HepG2 (cell line): Measurements from ENCODE around the gene SPAG4. TPM values are rescaled to one million over a fixed set of nuclear protein-coding genes. Genes with fewer than 3 reads are reported as not detected.

Experiments
- ATF3 ChIP-seq: sonication (generic); formaldehyde crosslinking; IDR thresholded peaks from 2 replicates; pipeline ENCODE4 v1.4.0; 2020; ENCODE audit warnings: missing genetic modification reagents
- CHD2 ChIP-seq: IDR thresholded peaks from 2 replicates; pipeline ENCODE4 v1.6.1; 2011; ENCODE audit warnings: low read depth, low read length, improper control_type of control experiment
- FOXK2 ChIP-seq: fragments of 450-650 bp; IDR thresholded peaks from 2 replicates; pipeline ENCODE4 v1.6.1; 2016
- GLI4 ChIP-seq: sonication (generic); formaldehyde crosslinking; IDR thresholded peaks from 2 replicates; pipeline ENCODE4 v1.5.1; 2020; ENCODE audit warnings: missing genetic modification reagents, mild to moderate bottlenecking, moderate library complexity, borderline replicate concordance
- HBP1 ChIP-seq: IDR thresholded peaks from 2 replicates; pipeline ENCODE4 v1.6.1; 2016; ENCODE audit warnings: low read depth, control low read depth
- HHEX ChIP-seq: IDR thresholded peaks from 2 replicates; pipeline ENCODE4 v1.6.1; 2016; ENCODE audit warnings: control low read depth
- HNRNPK ChIP-seq: fragments of 200-400 bp; formaldehyde crosslinking; IDR thresholded peaks from 2 replicates; pipeline ENCODE4 v1.6.1; 2018; ENCODE audit warnings: low read length, low read depth, moderate library complexity, mild to moderate bottlenecking; ENCODE audit not compliant: poor library complexity, severe bottlenecking
- IRX3 ChIP-seq: sonication (generic); formaldehyde crosslinking; IDR thresholded peaks from 2 replicates; pipeline ENCODE4 v1.8.1; 2023; ENCODE audit warnings: mild to moderate bottlenecking, low read depth, missing genetic modification reagents, borderline replicate concordance
- JUNB ChIP-seq: sonication (generic); formaldehyde crosslinking; IDR thresholded peaks from 2 replicates; pipeline ENCODE4 v1.8.0; 2022; ENCODE audit warnings: missing genetic modification reagents, mild to moderate bottlenecking, borderline replicate concordance
- KLF16 ChIP-seq, 2 experiments: sonication (generic) in 1 of 2; formaldehyde crosslinking in 1 of 2; IDR thresholded peaks; 2 replicates each; pipeline versions ENCODE4 v1.6.1 to v1.8.0; 2016 to 2023; ENCODE audit warnings: missing genetic modification reagents in 2 of 2, missing compliant biosample characterization in 1 of 2
- PRDM15 ChIP-seq: sonication (generic); formaldehyde crosslinking; IDR thresholded peaks from 2 replicates; pipeline ENCODE4 v1.4.0; 2020; ENCODE audit warnings: missing genetic modification reagents
- SNRNP70 ChIP-seq: fragments of 200-400 bp; formaldehyde crosslinking; IDR thresholded peaks from 2 replicates; pipeline ENCODE4 v1.6.1; 2017; ENCODE audit warnings: mild to moderate bottlenecking, low read depth, low read length, moderate library complexity
- SOX5 ChIP-seq: IDR thresholded peaks from 2 replicates; pipeline ENCODE4 v1.6.1; 2016; ENCODE audit warnings: borderline replicate concordance
- TOE1 ChIP-seq: sonication (generic); formaldehyde crosslinking; IDR thresholded peaks from 2 replicates; pipeline ENCODE4 v1.4.0; 2020; ENCODE audit warnings: mild to moderate bottlenecking, missing genetic modification reagents
- ZFP41 ChIP-seq: sonication (generic); formaldehyde crosslinking; IDR thresholded peaks from 2 replicates; pipeline ENCODE4 v1.4.0; 2020; ENCODE audit warnings: mild to moderate bottlenecking, missing genetic modification reagents, borderline replicate concordance
- ZKSCAN8 ChIP-seq: IDR thresholded peaks from 2 replicates; pipeline ENCODE4 v1.6.1; 2016; ENCODE audit warnings: borderline replicate concordance, missing genetic modification reagents, missing compliant biosample characterization
- ZNF264 ChIP-seq: sonication (generic); formaldehyde crosslinking; IDR thresholded peaks from 2 replicates; pipeline ENCODE4 v1.4.0; 2020; ENCODE audit warnings: missing genetic modification reagents
- ZNF331 ChIP-seq: sonication (generic); formaldehyde crosslinking; IDR thresholded peaks from 2 replicates; pipeline ENCODE4 v1.4.0; 2020; ENCODE audit warnings: missing genetic modification reagents
- ZNF33A ChIP-seq: sonication (generic); formaldehyde crosslinking; IDR thresholded peaks from 2 replicates; pipeline ENCODE4 v1.5.1; 2020; ENCODE audit warnings: missing genetic modification reagents, mild to moderate bottlenecking, moderate library complexity, borderline replicate concordance
- ZNF468 ChIP-seq: sonication (generic); formaldehyde crosslinking; IDR thresholded peaks from 2 replicates; pipeline ENCODE4 v1.8.0; 2022; ENCODE audit warnings: mild to moderate bottlenecking, moderate library complexity, missing genetic modification reagents
- ZNF501 ChIP-seq: sonication (generic); formaldehyde crosslinking; IDR thresholded peaks from 2 replicates; pipeline ENCODE4 v1.5.1; 2020; ENCODE audit warnings: mild to moderate bottlenecking, moderate library complexity, missing genetic modification reagents
- ZNF589 ChIP-seq: sonication (generic); formaldehyde crosslinking; conservative IDR thresholded peaks from 2 replicates; pipeline ENCODE4 v1.8.0; 2022; ENCODE audit warnings: mild to moderate bottlenecking, moderate library complexity, missing genetic modification reagents
- ZNF766 ChIP-seq: sonication (generic); formaldehyde crosslinking; IDR thresholded peaks from 2 replicates; pipeline ENCODE4 v1.5.0; 2020; ENCODE audit warnings: missing genetic modification reagents, borderline replicate concordance
- ZNF792 ChIP-seq: IDR thresholded peaks from 2 replicates; pipeline ENCODE4 v1.6.1; 2016
- ZNF816 ChIP-seq: sonication (generic); formaldehyde crosslinking; IDR thresholded peaks from 2 replicates; pipeline ENCODE4 v1.8.0; 2022; ENCODE audit warnings: missing genetic modification reagents, mild to moderate bottlenecking, borderline replicate concordance
- polyA plus RNA-seq, 8 experiments: library from polyadenylated mRNA; depleted of rRNA in 3 of 8; stranded (reverse) in 7 of 8; unstranded in 1 of 8; fragments of >200 nt; fragmentation: Illumina TruSeq in 4 of 8; extraction: Trizol in 4 of 8; gene quantifications; 2 replicates each; pipeline versions ENCODE4 v1.2.1 to v1.2.3, GENCODE V29; 2011 to 2016; ENCODE audit warnings: low read depth in 4 of 8, missing spikeins in 1 of 8, mixed read lengths in 1 of 8; ENCODE audit not compliant: insufficient read depth in 1 of 8
- total RNA-seq, 5 experiments: library from RNA; depleted of rRNA; stranded (reverse); fragments of >200 nt; fragmentation: Illumina TruSeq; extraction: Trizol; gene quantifications; 2 replicates each; pipeline ENCODE4 v1.2.3, GENCODE V29; 2016; ENCODE audit warnings: low read depth in 1 of 5

The SPAG4 gene
- total and polyA plus RNA-seq, 2 of the 13 experiments (the other 11 are each of a cell fraction or from before 2014, with no cell fraction given): 5.8 to 137 TPM

GRCh38 chr20:35619196-35620095 lies 3.8 kb downstream of the SPAG4 start (continued):
- peak; percentile 81; the same call in 1 of the 2 replicates for TF ChIP-seq ZKSCAN8 (CRISPR knock-in tag)
- TF ChIP-seq FOXK2: no peak
- TF ChIP-seq ZNF331 (CRISPR knock-in tag): peak; percentile 91
- TF ChIP-seq HHEX (CRISPR knock-in tag): no peak
- peak; percentile 45 for TF ChIP-seq SOX5 (CRISPR knock-in tag)
- TF ChIP-seq PRDM15 (CRISPR knock-in tag): no peak; the same call in 1 of the 2 replicates
- peak; percentile 95 for TF ChIP-seq IRX3 (CRISPR knock-in tag)
- TF ChIP-seq GLI4: peak; percentile 88; the same call in 1 of the 2 replicates
- TF ChIP-seq JUNB: no peak
- TF ChIP-seq HNRNPK: peak; percentile 42
- TF ChIP-seq ZNF33A (CRISPR knock-in tag): no peak
- TF ChIP-seq SNRNP70: no peak
- peak; percentile 74; the same call in 1 of the 2 replicates for TF ChIP-seq ATF3
- TF ChIP-seq ZNF816 (CRISPR knock-in tag): no peak
- TF ChIP-seq TOE1: 0 out of 2 replicates have a peak, but pooled peaks have one; percentile 75
- TF ChIP-seq ZNF589 (CRISPR knock-in tag): peak; percentile 56
- TF ChIP-seq ZNF501: peak; percentile 94
- TF ChIP-seq ZNF766: peak; percentile 73; the same call in 1 of the 2 replicates
- peak; percentile 68; the same call in 1 of the 2 replicates for TF ChIP-seq ZFP41 (CRISPR knock-in tag)
- 0 out of 2 replicates have a peak, but pooled peaks have one; percentile 25 for TF ChIP-seq CHD2
- peak; percentile 77 for TF ChIP-seq ZNF264 (CRISPR knock-in tag)
- TF ChIP-seq ZNF792 (CRISPR knock-in tag): peak; percentile 80
- TF ChIP-seq KLF16 (CRISPR knock-in tag; IDR thresholded peaks at IDR 0.05): peak in 1 of 2 experiments; percentile 88; a peak in 2 of 4 replicates
- TF ChIP-seq ZNF468 (CRISPR knock-in tag): 0 out of 2 replicates have a peak, but pooled peaks have one; percentile 6
- no peak; the same call in none of the 2 replicates for TF ChIP-seq HBP1 (CRISPR knock-in tag)
